NCI-H446 (cell line): ENCODE data around the gene TRAP1.
A peak's percentile ranks its signal among the peaks of the same experiment; 100 is the strongest.
"Not testable (repeated sequence)": the region's sequence is repeated elsewhere in the genome, so short reads cannot be mapped to it uniquely, and the experiment has no call there.

Experiments used
- DNase-seq, 2 experiments: peaks; one replicate each; lab custom pipeline; 2025; lab: John Stamatoyannopoulos, UW

TRAP1 gene

GRCh38 chr16:3673676-3674377 is 43.5 kb downstream of the TRAP1 start:
- no peak for DNase-seq

- DNase-seq = no peak
These were observed 44.1 kb downstream of the TRAP1 start for GRCh38 chr16:3673201-3673600.

GRCh38 chr16:3672571-3673041 is 44.7 kb downstream of the TRAP1 start:
- no peak for DNase-seq

GRCh38 chr16:3671424-3671823 is 45.9 kb downstream of the TRAP1 start:
- DNase-seq = no peak

- no peak for DNase-seq
These were observed 46.6 kb downstream of the TRAP1 start for GRCh38 chr16:3670711-3671110.

- no peak for DNase-seq
These were observed 48.2 kb downstream of the TRAP1 start for GRCh38 chr16:3669082-3669481.

GRCh38 chr16:3668626-3669025 is 48.7 kb downstream of the TRAP1 start:
- DNase-seq = no peak

GRCh38 chr16:3665508-3665907 is 51.8 kb downstream of the TRAP1 start:
- no peak for DNase-seq

GRCh38 chr16:3664187-3664896 is 53.0 kb downstream of the TRAP1 start:
- DNase-seq = no peak

- no peak for DNase-seq
These were observed 54.7 kb downstream of the TRAP1 start for GRCh38 chr16:3662601-3663000.

GRCh38 chr16:3661922-3662321 is 55.4 kb downstream of the TRAP1 start:
- DNase-seq = no peak

GRCh38 chr16:3661311-3661710 is 56.0 kb downstream of the TRAP1 start:
- no peak for DNase-seq

GRCh38 chr16:3659251-3659650 is 58.1 kb downstream of the TRAP1 start:
- no peak for DNase-seq

GRCh38 chr16:3656491-3657468 is 60.5 kb downstream of the TRAP1 start:
- no peak for DNase-seq

- DNase-seq = not testable (repeated sequence)
These were observed 61.2 kb downstream of the TRAP1 start for GRCh38 chr16:3656160-3656490.

- no peak for DNase-seq
These were observed 61.7 kb downstream of the TRAP1 start for GRCh38 chr16:3655396-3656159.

GRCh38 chr16:3655030-3655395 is 62.3 kb downstream of the TRAP1 start:
- DNase-seq = no peak

GRCh38 chr16:3654249-3654991 is 62.9 kb downstream of the TRAP1 start, which contains the start of gene DNASE1:
DNASE1 (plus strand) TSS chr16:3654691; CDS start chr16:3655374, 683 bp downstream.
- DNase-seq = peak in 1 of 2 experiments; percentile 53

GRCh38 chr16:3652373-3653195 is 64.7 kb downstream of the TRAP1 start:
- peak in 1 of 2 experiments; percentile 41 for DNase-seq
